Measurements from ENCODE around the gene DPH2. TPM values are rescaled to one million over a fixed set of nuclear protein-coding genes. Genes with fewer than 3 reads are reported as not detected.

DPH2 gene
- total RNA-seq, 4 donors from 2014 or later: 23.5 to 41.9 (median 32.5) TPM

- TF ChIP-seq CTCF (IDR thresholded peaks at IDR 0.05) (no peak), EP300 (IDR thresholded peaks at IDR 0.05) (no peak), POLR2AphosphoS5 (IDR thresholded peaks at IDR 0.05) (no peak), POLR2A (IDR thresholded peaks at IDR 0.05) (no peak)
- Histone ChIP-seq H3K4me3 (no peak overlapping the region), H3K27me3 (no peaks in the 10 kb centered on the region), H3K27ac (no peak overlapping the region), H3K9me3 (no peaks in the 10 kb centered on the region), H3K36me3 (peaks cover 0 to 77% of the 10 kb centered on the region in 2 donors), H3K4me1 (no peaks in the 10 kb centered on the region)
- ATAC-seq: no peak
- 63 to 87% methylated on average over 6 to 7 of the region's 9 CpGs for WGBS, 2 donors (ENCODE audit: low coverage in 1 of 2)
These were observed 11.2 kb upstream of the DPH2 start for GRCh38 chr1:43958351-43959255.

GRCh38 chr1:43960798-43961197 lies 9.0 kb upstream of the DPH2 start:
- H3K36me3 ChIP-seq: peaks cover 0 to 99% of the 10 kb centered on the region in 2 donors
- no peak overlapping the region for H3K27ac ChIP-seq
- no peaks in the 10 kb centered on the region for H3K27me3 ChIP-seq
- no peak overlapping the region for H3K4me3 ChIP-seq
- TF ChIP-seq POLR2AphosphoS5 (IDR thresholded peaks at IDR 0.05) (no peak), CTCF (IDR thresholded peaks at IDR 0.05) (no peak), EP300 (IDR thresholded peaks at IDR 0.05) (no peak), POLR2A (IDR thresholded peaks at IDR 0.05) (no peak)
- WGBS, 2 donors (ENCODE audit: low coverage in 1 of 2): 86% methylated on average over 8 of the region's 8 CpGs; no CpG with 5 or more reads in 1 of the 2 donors
- no peak for ATAC-seq
- H3K9me3 ChIP-seq: no peaks in the 10 kb centered on the region
- no peaks in the 10 kb centered on the region for H3K4me1 ChIP-seq

GRCh38 chr1:43961692-43962091 lies 8.1 kb upstream of the DPH2 start:
- no peaks in the 10 kb centered on the region for H3K27me3 ChIP-seq
- no peak overlapping the region for H3K4me3 ChIP-seq
- 63 to 100% methylated on average over 1 to 2 of the region's 3 CpGs for WGBS, 2 donors (ENCODE audit: low coverage in 1 of 2)
- ATAC-seq: no peak
- H3K36me3 ChIP-seq: peaks cover 0 to 100% of the 10 kb centered on the region in 2 donors
- H3K4me1 ChIP-seq: no peaks in the 10 kb centered on the region
- H3K27ac ChIP-seq: no peak overlapping the region
- no peak for TF ChIP-seq POLR2AphosphoS5 (IDR thresholded peaks at IDR 0.05)
- no peak for TF ChIP-seq CTCF (IDR thresholded peaks at IDR 0.05)
- TF ChIP-seq POLR2A (IDR thresholded peaks at IDR 0.05): no peak
- no peak for TF ChIP-seq EP300 (IDR thresholded peaks at IDR 0.05)
- no peaks in the 10 kb centered on the region for H3K9me3 ChIP-seq

GRCh38 chr1:43962324-43962723 lies 7.5 kb upstream of the DPH2 start:
- Histone ChIP-seq H3K27me3 (no peaks in the 10 kb centered on the region), H3K9me3 (no peaks in the 10 kb centered on the region), H3K27ac (no peak overlapping the region), H3K4me3 (no peak overlapping the region), H3K36me3 (peaks cover 0 to 100% of the 10 kb centered on the region in 2 donors), H3K4me1 (no peaks in the 10 kb centered on the region)
- WGBS, 2 donors (ENCODE audit: low coverage in 1 of 2): 80 to 90% methylated on average over 1 to 2 of the region's 2 CpGs
- TF ChIP-seq EP300 (IDR thresholded peaks at IDR 0.05) (no peak), POLR2AphosphoS5 (IDR thresholded peaks at IDR 0.05) (no peak), CTCF (IDR thresholded peaks at IDR 0.05) (no peak)
- ATAC-seq: no peak

GRCh38 chr1:43963006-43963405 lies 6.8 kb upstream of the DPH2 start:
- H3K9me3 ChIP-seq: no peaks in the 10 kb centered on the region
- WGBS, 2 donors (ENCODE audit: low coverage in 1 of 2): 100% methylated on average over 1 of the region's 3 CpGs; no CpG with 5 or more reads in 1 of the 2 donors
- TF ChIP-seq CTCF (IDR thresholded peaks at IDR 0.05) (no peak), POLR2AphosphoS5 (IDR thresholded peaks at IDR 0.05) (no peak), POLR2A (IDR thresholded peaks at IDR 0.05) (no peak), EP300 (IDR thresholded peaks at IDR 0.05) (no peak)
- H3K4me3 ChIP-seq: no peak overlapping the region
- H3K36me3 ChIP-seq: peaks cover 0 to 98% of the 10 kb centered on the region in 2 donors
- H3K27me3 ChIP-seq: no peaks in the 10 kb centered on the region
- no peaks in the 10 kb centered on the region for H3K4me1 ChIP-seq
- H3K27ac ChIP-seq: no peak overlapping the region
- ATAC-seq: no peak

All from gastroesophageal sphincter (tissue), 4 donors.